Brain microvascular endothelial cell (primary cell): ENCODE measurements around the gene APCDD1.

Source experiments
- DNase-seq: peaks from one replicate; pipeline ENCODE4 v3.0.0-alpha.2; 2020
- H3K27ac ChIP-seq: fragments of 250-450 bp; sonication (Bioruptor Pico); 2 replicates; pipeline ENCODE4 v1.5.1; 2020; ENCODE audit warnings: mild to moderate bottlenecking, moderate library complexity
- H3K27me3 ChIP-seq: fragments of 250-450 bp; sonication (Bioruptor Pico); replicated peaks from 2 replicates; pipeline ENCODE4 v1.5.1; 2020; ENCODE audit warnings: mild to moderate bottlenecking
- H3K36me3 ChIP-seq: fragments of 250-450 bp; sonication (Bioruptor Pico); replicated peaks from 2 replicates; pipeline ENCODE4 v1.5.1; 2020; ENCODE audit warnings: mild to moderate bottlenecking
- H3K4me3 ChIP-seq: 2 replicates; pipeline ENCODE4 v1.5.1; 2011; ENCODE audit warnings: low read depth, mild to moderate bottlenecking, control low read depth, low read length, moderate library complexity
- in situ Hi-C: cut with HindIII; loops from 2 replicates; pipeline ENCODE4 v1.10.0; 2017; ENCODE audit warnings: low sequenced_read_pairs, low pct_ligation_motif_present
- TF ChIP-seq, protein P1 (sequence below): IDR thresholded peaks from 2 replicates; pipeline ENCODE4 v1.5.1; 2011; ENCODE audit warnings: low read depth, mild to moderate bottlenecking, moderate library complexity, low read length, control low read depth, inconsistent platforms; ENCODE audit errors: missing control alignments

APCDD1 gene

DNA sequence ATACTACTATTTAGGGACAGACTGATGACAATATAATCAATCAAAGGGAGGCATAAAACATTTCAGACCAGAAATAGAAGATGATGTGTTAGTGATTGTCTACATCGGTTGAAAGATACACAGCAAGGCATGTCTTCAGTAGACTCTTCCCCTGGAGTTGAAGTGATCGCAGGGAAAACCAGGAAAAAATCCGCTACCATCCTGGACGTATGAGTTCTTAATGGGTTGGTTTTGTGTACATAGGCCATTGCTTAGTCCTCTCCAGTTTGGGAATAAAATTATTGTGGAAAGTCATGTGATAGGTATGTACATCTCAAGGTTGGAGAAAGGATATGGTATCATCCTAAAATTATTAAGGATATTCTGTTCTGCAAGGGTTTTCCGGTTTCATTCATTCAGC lies 4.3 kb downstream of the APCDD1 start:
- no peaks in the 10 kb centered on the region for H3K36me3 ChIP-seq
- H3K4me3 ChIP-seq, result no peak overlapping the region
- TF ChIP-seq, protein P1, sequence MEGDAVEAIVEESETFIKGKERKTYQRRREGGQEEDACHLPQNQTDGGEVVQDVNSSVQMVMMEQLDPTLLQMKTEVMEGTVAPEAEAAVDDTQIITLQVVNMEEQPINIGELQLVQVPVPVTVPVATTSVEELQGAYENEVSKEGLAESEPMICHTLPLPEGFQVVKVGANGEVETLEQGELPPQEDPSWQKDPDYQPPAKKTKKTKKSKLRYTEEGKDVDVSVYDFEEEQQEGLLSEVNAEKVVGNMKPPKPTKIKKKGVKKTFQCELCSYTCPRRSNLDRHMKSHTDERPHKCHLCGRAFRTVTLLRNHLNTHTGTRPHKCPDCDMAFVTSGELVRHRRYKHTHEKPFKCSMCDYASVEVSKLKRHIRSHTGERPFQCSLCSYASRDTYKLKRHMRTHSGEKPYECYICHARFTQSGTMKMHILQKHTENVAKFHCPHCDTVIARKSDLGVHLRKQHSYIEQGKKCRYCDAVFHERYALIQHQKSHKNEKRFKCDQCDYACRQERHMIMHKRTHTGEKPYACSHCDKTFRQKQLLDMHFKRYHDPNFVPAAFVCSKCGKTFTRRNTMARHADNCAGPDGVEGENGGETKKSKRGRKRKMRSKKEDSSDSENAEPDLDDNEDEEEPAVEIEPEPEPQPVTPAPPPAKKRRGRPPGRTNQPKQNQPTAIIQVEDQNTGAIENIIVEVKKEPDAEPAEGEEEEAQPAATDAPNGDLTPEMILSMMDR, result no peak
- in situ Hi-C loops, result no loop called here
- H3K27ac ChIP-seq, result no peak overlapping the region
- DNase-seq, result no peak
- peaks cover 43% of the 10 kb centered on the region for H3K27me3 ChIP-seq

DNA sequence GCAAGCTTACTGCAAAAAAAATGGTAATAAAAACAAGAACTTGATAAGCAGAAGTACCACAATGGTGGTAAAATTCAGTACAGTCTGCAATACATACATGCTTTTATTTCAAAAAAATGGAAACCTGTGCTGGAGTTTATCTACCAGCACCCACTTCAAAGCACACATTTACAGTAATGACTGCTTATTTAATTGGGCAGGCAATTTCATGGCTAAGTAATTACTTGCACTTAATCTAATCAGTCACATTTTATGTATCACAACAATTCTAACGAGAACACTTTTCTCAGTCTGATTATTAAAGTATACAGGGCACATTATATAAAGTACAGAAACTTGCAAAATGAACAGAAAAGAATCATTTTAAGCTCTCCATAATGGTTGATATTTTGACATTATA lies 5.2 kb downstream of the APCDD1 start:
- in situ Hi-C loops, result no loop called here
- H3K27me3 ChIP-seq, result peaks cover 37% of the 10 kb centered on the region
- H3K36me3 ChIP-seq, result no peaks in the 10 kb centered on the region
- H3K4me3 ChIP-seq, result no peak overlapping the region
- TF ChIP-seq, protein P1, result no peak
- H3K27ac ChIP-seq, result no peak overlapping the region
- no peak for DNase-seq

DNA sequence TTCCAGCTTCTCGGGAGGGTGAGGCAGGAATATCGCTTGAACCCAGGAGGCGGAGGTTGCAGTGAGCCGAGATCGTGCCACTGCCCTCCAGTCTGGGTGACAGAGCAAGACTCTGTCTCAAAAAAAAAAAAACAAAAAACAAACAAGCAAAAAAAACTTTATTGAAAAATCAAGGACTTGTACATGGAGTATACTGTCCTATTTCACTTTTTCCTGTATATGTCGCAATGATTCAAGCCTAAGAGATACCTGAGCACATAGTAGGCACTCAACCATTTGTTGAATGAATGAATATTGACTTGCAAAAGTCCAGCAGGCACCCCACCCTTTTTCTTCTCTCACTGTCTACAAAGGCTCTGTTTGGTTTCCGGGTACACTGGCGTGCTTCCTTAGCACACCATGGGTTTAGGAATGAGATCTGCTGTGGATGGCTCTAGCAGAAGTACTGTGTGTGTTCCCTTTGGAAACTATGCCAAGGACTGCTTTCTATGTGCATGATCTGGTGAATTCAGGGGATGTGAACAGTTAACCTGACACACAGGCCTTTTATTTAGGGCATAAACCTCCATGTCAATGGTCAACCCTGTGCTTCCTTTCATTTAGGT lies 6.1 kb downstream of the APCDD1 start:
- in situ Hi-C loops, result no loop called here
- peaks cover 29% of the 10 kb centered on the region for H3K27me3 ChIP-seq
- no peaks in the 10 kb centered on the region for H3K36me3 ChIP-seq
- TF ChIP-seq, protein P1, result no peak
- no peak for DNase-seq
- H3K27ac ChIP-seq, result no peak overlapping the region
- H3K4me3 ChIP-seq, result no peak overlapping the region

DNA sequence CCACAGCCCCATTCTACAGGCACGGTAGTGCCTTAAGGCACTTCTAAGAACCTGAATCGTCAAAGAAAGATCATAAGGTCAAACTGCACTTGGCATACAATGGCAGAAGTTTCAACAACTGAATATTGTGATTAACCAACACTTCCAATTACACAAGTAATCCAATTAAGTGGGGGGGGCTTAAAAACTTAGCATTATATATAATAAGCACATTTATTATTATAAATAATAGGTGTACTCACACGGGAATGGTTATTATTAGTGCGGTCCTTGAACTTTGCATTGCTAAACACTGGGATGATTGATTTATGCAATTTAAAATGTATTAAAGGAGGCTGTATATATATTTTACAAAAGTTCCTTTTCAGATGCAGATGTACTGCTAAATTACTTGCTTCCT lies 7.6 kb downstream of the APCDD1 start:
- no peak overlapping the region for H3K27ac ChIP-seq
- DNase-seq, result no peak
- in situ Hi-C loops, result no loop called here
- no peak overlapping the region for H3K4me3 ChIP-seq
- H3K36me3 ChIP-seq, result no peaks in the 10 kb centered on the region
- peaks cover 19% of the 10 kb centered on the region for H3K27me3 ChIP-seq
- TF ChIP-seq, protein P1, result no peak

DNA sequence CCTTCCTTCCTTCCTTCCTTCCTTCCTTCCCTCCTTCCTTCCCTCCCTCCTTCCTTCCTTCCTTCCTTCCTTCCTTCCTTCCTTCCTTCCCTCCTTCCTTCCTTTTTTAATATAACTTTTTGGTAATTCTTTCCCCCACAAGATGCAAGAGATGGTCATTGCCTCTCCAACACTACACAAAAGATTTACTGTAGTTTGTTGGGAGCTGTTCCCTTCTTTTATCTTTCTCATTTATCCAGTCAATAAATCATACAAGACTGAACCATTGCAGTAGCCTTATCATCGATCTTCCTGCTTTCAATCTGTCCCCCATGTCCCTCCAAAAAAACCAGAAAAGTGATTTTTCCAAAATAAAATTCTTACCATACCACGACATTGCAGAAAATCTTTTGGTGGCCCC lies 8.2 kb downstream of the APCDD1 start:
- Histone ChIP-seq H3K4me3 (no peak overlapping the region), H3K27me3 (peaks cover 14% of the 10 kb centered on the region), H3K36me3 (no peaks in the 10 kb centered on the region), H3K27ac (no peak overlapping the region)
- DNase-seq, result no peak
- TF ChIP-seq, protein P1, result no peak
- in situ Hi-C loops, result no loop called here

DNA sequence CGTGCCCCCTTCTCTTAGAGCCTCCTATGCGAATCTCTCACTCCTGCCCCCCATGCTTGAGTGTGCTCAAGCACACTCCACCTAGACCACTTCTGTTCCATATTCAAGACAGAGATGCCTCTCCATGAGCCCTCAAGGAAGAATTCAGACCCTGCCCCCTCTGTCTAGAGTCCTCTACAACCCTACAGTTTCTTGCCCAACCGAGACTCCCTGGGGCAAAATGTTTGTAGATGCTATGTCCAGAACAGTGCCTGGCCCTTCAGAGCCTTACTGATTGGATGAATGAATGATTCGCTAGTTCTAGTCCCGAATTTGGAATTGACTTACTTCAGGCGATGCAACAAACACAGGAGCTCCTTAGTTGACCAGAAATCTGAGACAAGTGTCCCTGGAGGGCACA lies 8.7 kb downstream of the APCDD1 start:
- Histone ChIP-seq H3K36me3 (no peaks in the 10 kb centered on the region), H3K27ac (no peak overlapping the region), H3K4me3 (no peak overlapping the region), H3K27me3 (peaks cover 9% of the 10 kb centered on the region)
- DNase-seq, result no peak
- in situ Hi-C loops, result no loop called here
- TF ChIP-seq, protein P1, result no peak
